GM12873 (cell line): Measurements from ENCODE around the gene RIC8B.

Experiments
- CTCF ChIP-seq: IDR thresholded peaks from 2 replicates; pipeline ENCODE4 v1.5.1; 2012; ENCODE audit warnings: low read depth, mild to moderate bottlenecking, moderate library complexity, low read length, control low read depth; ENCODE audit not compliant: insufficient read depth; ENCODE audit errors: missing control alignments

The RIC8B gene

GRCh38 chr12:106760184-106760531, 14.3 kb upstream of the RIC8B start:
- no peak for TF ChIP-seq CTCF

DNA sequence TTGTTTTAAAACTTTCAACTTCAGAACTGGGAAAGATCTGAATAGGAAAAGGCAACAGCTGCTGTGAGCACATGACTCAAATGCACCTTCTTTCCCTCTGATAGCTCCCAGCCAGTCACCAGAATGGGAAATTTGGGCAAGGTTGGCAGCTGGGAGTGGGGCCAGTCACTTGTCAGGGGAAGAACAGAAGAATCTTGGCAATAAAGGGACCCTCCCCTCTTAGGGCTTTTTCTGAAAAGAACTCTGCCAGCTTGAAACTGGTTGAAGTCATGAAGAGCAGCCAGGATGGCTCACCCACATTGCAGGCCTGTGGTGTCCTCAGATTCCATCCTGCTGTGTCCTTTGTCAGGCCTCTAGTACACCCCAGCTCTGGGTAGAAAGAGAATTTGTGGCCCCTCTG, 10.3 kb upstream of the RIC8B start:
- TF ChIP-seq CTCF = no peak

DNA sequence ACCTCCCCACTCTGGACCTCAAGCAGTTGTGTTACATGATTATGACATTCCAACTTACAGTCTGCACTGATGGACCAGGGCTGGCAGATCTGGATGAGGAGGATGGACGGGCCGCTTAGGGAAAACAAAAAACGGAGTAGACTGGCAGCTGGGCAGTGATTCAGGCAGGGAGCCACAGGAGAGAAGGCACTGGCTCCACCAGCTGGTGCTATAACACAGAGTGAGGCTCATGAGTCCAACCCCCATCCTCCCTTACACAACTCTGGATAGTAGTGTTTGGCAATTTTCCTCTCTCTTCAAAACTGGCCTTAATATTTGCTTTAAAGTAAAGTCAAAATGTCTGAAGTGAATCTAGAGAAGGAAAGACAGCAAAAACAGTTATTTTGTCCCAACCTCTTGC, 9.7 kb upstream of the RIC8B start:
- no peak for TF ChIP-seq CTCF

DNA sequence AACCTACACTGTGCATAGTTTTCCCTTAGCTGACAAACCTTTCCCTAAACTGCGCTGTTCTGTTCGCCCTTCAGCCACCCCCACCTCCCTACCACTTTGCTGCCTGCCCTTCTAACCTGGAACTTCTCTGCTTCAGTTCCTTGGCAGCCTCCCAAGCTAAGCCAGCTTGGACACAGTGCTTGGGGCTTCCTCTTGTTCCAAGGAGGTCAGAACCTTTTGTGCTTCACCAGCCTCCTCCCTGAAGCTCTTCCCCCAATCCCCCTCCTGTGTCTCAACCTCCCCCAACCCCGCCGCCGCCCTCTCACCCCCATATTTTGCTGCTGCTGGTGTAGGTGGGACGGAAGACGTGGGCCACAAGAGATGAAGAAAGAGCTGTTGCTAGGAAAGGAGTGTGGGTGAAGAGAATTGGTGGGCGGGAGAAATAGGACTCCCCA, 8.1 kb upstream of the RIC8B start:
- TF ChIP-seq CTCF = no peak

DNA sequence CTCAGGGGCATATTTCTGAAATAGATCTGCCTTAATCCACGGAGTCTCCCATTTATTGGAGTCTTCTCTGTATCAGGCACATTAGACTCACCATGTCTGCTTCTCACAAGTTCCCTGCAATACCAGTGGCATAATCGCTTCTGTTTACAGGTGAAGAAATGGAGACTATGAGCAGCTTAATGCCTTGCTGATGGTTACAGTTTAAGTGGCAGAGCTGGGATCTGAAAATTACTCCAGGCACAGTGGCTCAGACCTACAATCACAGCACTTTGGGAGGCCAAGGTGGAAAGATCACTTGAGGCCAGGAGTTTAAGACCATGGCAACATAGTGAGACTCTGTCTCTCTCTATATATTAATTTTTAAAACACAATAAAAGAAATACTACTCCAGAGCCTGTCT, 7.3 kb upstream of the RIC8B start:
- TF ChIP-seq CTCF = no peak

DNA sequence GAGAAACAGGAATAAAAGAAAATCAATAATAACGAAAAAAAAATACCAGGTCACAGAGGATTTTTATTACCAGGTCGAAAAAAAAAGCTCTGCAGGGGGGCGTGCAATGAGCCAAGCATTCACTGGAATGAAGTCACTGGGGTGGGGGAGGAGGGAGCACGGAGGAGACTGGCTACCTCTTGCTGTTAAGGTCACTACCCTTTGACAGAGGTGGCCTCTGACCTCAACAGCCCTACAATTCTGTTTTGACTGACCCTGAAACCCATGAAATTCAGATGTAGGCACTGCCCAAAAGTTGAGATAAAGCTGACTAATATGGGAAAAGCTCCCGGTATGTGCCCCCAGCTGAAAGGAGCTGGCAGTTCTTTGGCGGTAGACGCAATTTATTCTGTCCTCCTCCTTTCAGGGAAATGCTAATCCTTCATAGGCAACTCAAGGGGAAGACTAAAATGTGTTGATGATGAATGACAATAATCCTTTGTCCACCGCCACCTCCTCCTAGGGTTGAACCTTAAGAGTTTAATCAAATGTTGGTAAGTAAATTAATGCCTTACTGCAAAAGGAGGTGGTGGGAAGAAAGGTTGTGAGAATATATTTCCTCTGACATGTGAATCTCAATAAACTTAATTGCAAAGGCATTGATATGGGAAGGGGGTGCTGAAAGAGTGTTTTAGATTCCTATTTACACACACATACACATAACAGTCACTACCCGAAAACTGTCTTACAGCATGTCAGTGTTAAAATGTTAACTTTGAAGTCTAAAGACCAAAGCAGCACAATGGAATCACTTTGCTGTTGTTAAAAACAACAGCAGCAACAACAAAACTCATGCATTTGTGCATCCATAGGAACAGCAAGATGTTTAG, 6.3 kb upstream of the RIC8B start:
- TF ChIP-seq CTCF = no peak

- TF ChIP-seq CTCF = no peak
Observed at GRCh38 chr12:106769078-106769477, 5.4 kb upstream of the RIC8B start.

DNA sequence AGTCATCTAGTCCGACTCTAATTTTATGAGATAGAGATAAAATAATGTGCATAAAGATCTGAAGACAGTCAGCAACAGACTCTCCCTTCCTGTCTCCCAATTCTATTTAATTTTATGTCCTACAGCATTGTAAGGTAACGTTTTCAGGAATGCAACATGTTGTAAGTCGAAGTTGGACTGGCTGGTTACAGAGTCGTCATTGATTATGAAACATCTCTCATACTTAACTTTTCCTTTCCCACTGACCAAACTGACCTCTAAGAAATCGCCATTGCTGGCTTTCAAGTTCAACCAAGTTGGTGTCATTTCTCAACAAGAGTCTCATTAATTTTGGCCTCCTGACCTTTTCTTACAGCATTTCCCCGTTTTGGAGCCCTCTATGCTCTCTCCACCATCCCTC, 4.9 kb upstream of the RIC8B start:
- no peak for TF ChIP-seq CTCF
